ENCODE results near the gene ZNF628.

The ZNF628 gene

DNA sequence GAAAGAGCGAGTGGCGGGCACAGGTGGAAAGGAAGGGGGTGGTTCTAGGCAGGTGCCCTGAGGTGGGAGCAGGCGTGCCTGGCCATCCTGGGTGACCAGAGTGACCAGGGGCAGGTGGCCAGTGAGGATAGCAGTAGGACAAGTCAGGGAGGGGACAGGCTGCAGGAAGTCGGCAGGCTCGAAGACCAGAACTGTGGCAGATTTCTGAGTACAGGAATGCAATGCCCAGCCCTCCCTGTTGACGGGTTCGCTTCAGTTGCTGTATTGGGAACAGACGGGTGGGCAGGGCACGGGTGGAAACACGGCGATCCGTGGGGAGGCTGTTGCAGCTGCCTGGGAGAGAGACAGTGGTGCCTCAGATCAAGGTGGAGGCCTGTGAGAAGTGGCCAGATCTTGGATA lies 1.9 kb downstream of the ZNF628 start:
- ATAC-seq = no peak
- TF ChIP-seq RARB (CRISPR knock-in tag; IDR thresholded peaks at IDR 0.05) = no peak
- no peak for TF ChIP-seq ZNF8 (CRISPR knock-in tag; IDR thresholded peaks at IDR 0.05)
- no peak for TF ChIP-seq SNAI2 (CRISPR knock-in tag; IDR thresholded peaks at IDR 0.05)
- TF ChIP-seq ARNTL (CRISPR knock-in tag; IDR thresholded peaks at IDR 0.05; ENCODE audit: borderline replicate concordance, low read depth) = no peak
- no peak for TF ChIP-seq GLIS3 (CRISPR knock-in tag; IDR thresholded peaks at IDR 0.05)

GRCh38 chr19:55479045-55479444 lies 2.6 kb downstream of the ZNF628 start:
- no peak for ATAC-seq
- TF ChIP-seq ZNF70 (CRISPR knock-in tag; IDR thresholded peaks at IDR 0.05) = no peak
- TF ChIP-seq TSHZ2 (CRISPR knock-in tag; IDR thresholded peaks at IDR 0.05) = no peak
- TF ChIP-seq ZC3H10 (CRISPR knock-in tag; IDR thresholded peaks at IDR 0.05) = no peak
- TF ChIP-seq CREB5 (CRISPR knock-in tag; IDR thresholded peaks at IDR 0.05; ENCODE audit: low read depth) = no peak
- TF ChIP-seq GLIS3 (CRISPR knock-in tag; IDR thresholded peaks at IDR 0.05) = no peak
- TF ChIP-seq ISL1 (CRISPR knock-in tag; IDR thresholded peaks at IDR 0.05) = no peak
- no peak for TF ChIP-seq TCF4 (CRISPR knock-in tag; IDR thresholded peaks at IDR 0.05; ENCODE audit: borderline replicate concordance)
- no peak for TF ChIP-seq TOX (CRISPR knock-in tag; IDR thresholded peaks at IDR 0.05; ENCODE audit: borderline replicate concordance)
- TF ChIP-seq, protein P1, sequence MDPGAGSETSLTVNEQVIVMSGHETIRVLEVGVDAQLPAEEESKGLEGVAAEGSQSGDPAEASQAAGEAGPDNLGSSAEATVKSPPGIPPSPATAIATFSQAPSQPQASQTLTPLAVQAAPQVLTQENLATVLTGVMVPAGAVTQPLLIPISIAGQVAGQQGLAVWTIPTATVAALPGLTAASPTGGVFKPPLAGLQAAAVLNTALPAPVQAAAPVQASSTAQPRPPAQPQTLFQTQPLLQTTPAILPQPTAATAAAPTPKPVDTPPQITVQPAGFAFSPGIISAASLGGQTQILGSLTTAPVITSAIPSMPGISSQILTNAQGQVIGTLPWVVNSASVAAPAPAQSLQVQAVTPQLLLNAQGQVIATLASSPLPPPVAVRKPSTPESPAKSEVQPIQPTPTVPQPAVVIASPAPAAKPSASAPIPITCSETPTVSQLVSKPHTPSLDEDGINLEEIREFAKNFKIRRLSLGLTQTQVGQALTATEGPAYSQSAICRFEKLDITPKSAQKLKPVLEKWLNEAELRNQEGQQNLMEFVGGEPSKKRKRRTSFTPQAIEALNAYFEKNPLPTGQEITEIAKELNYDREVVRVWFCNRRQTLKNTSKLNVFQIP (CRISPR knock-in tag; IDR thresholded peaks at IDR 0.05; ENCODE audit: borderline replicate concordance, low read depth) = no peak
- no peak for TF ChIP-seq PATZ1 (CRISPR knock-in tag; IDR thresholded peaks at IDR 0.05; ENCODE audit: borderline replicate concordance)
- no peak for TF ChIP-seq BACH2 (CRISPR knock-in tag; IDR thresholded peaks at IDR 0.05; ENCODE audit: borderline replicate concordance)
- TF ChIP-seq ZFP30 (CRISPR knock-in tag; IDR thresholded peaks at IDR 0.05) = no peak
- no peak for TF ChIP-seq RARB (CRISPR knock-in tag; IDR thresholded peaks at IDR 0.05)
- TF ChIP-seq, protein P2, sequence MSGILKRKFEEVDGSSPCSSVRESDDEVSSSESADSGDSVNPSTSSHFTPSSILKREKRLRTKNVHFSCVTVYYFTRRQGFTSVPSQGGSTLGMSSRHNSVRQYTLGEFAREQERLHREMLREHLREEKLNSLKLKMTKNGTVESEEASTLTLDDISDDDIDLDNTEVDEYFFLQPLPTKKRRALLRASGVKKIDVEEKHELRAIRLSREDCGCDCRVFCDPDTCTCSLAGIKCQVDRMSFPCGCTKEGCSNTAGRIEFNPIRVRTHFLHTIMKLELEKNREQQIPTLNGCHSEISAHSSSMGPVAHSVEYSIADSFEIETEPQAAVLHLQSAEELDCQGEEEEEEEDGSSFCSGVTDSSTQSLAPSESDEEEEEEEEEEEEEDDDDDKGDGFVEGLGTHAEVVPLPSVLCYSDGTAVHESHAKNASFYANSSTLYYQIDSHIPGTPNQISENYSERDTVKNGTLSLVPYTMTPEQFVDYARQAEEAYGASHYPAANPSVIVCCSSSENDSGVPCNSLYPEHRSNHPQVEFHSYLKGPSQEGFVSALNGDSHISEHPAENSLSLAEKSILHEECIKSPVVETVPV (CRISPR knock-in tag; IDR thresholded peaks at IDR 0.05) = no peak
- no peak for TF ChIP-seq ZNF8 (CRISPR knock-in tag; IDR thresholded peaks at IDR 0.05)
- TF ChIP-seq SNAI2 (CRISPR knock-in tag; IDR thresholded peaks at IDR 0.05) = no peak

GRCh38 chr19:55479451-55480230 lies 3.2 kb downstream of the ZNF628 start:
- ATAC-seq = no peak
- TF ChIP-seq RARB (CRISPR knock-in tag; IDR thresholded peaks at IDR 0.05) = no peak
- no peak for TF ChIP-seq ZNF70 (CRISPR knock-in tag; IDR thresholded peaks at IDR 0.05)
- TF ChIP-seq OSR1 (CRISPR knock-in tag; IDR thresholded peaks at IDR 0.05) = no peak
- no peak for TF ChIP-seq TCF4 (CRISPR knock-in tag; IDR thresholded peaks at IDR 0.05; ENCODE audit: borderline replicate concordance)
- TF ChIP-seq ARNTL (CRISPR knock-in tag; IDR thresholded peaks at IDR 0.05; ENCODE audit: borderline replicate concordance, low read depth) = no peak

Measured in SK-N-SH treated with all-trans-retinoic acid at 6 μM for 48 hours (cell line).